ENCODE measurements around the gene TBC1D22A. TPM values are rescaled to one million over a fixed set of nuclear protein-coding genes. Genes with fewer than 3 reads are reported as not detected.

Gene TBC1D22A
- polyA plus RNA-seq, 4 donors: 17.7 to 26.4 (median 21.0) TPM

DNA sequence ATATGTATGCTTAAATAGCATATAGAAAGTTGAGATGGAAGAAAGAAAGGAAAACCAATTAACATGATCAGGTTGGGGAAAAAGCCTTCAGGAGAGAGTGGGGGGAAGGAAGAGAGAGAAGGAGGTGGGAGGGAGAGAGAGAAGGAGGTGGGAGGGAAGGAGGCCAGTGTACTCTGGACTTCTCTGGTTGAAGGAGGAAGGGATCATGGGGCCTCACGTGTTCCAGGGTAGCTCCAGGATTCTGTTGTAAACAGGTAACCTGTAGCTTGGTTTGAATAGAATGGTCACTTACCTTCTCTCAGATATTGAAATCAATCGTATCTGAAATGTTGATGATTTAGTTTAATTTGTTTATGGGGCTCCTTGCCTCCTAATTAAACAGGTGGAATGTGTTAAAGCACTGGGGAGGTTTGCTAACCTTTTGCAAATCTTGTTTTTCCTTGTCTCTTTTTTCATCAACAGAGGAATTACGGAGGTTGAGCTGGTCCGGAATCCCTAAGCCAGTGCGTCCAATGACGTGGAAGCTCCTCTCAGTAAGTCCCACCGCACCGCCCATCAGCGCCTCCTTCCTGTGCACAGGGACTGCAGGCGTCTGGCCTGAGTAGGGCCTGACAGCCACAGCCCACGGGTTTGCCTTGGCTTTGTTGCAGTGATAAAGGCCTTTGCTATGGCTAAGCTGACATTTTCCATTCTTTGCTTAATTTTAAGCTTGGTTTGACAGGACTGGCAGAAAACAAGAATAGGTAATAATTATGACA, 115.9 kb downstream of the TBC1D22A start:
- H3K36me3 ChIP-seq (ENCODE audit: control insufficient read depth in 3 of 3, insufficient read depth in 2 of 3, low read depth in 1 of 3, low read length in 3 of 3): peaks cover 0 to 13% (median 0%) of the 10 kb centered on the region in 3 donors
- DNase-seq: peak; percentile 25 to 75
- no peak overlapping the region for H3K4me3 ChIP-seq (ENCODE audit: low read depth in 1 of 3, low read length in 3 of 3)
- H3K4me1 ChIP-seq (ENCODE audit: control insufficient read depth in 3 of 3, insufficient read depth in 2 of 3, low read depth in 1 of 3, low read length in 2 of 3): no peaks in the 10 kb centered on the region
- H3K27ac ChIP-seq (ENCODE audit: low read depth in 1 of 3, low read length in 2 of 3): peak overlapping the region in 1 of 3 donors; percentile 8
- no peak for FAIRE-seq
- WGBS, 3 donors: 77 to 87% (median 81%) methylated on average over 11 of the region's 11 CpGs
- H3K27me3 ChIP-seq (ENCODE audit: control insufficient read depth in 3 of 3, insufficient read depth in 3 of 3, low read length in 3 of 3): no peaks in the 10 kb centered on the region
- H3K9me3 ChIP-seq (ENCODE audit: control insufficient read depth in 2 of 2, insufficient read depth in 1 of 2, low read depth in 1 of 2, low read length in 1 of 2): no peaks in the 10 kb centered on the region

DNA sequence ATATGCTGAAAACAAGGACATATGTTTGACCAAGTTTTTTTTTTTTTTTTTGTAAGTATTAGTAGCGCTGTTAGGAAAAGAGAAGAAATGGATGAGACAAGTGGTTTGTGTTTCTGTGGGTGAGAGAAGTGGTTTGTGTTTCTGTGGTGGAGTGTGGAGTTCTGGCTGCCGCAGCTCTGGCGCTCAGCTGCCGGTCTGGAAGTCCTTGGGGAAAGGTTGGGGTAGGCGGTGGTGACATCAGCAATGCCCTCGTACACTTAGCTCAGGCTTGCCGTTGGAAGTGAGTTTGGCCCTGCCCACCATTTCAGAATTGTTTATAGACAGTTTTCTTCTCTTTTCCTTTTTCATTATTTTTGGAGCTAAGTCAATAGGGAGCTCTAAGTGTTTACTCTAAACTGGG, 116.6 kb downstream of the TBC1D22A start:
- Histone ChIP-seq H3K9me3 (ENCODE audit: control insufficient read depth in 2 of 2, insufficient read depth in 1 of 2, low read depth in 1 of 2, low read length in 1 of 2) (no peaks in the 10 kb centered on the region), H3K4me3 (ENCODE audit: low read depth in 1 of 3, low read length in 3 of 3) (no peak overlapping the region), H3K4me1 (ENCODE audit: control insufficient read depth in 3 of 3, insufficient read depth in 2 of 3, low read depth in 1 of 3, low read length in 2 of 3) (no peaks in the 10 kb centered on the region), H3K27ac (ENCODE audit: low read depth in 1 of 3, low read length in 2 of 3) (no peak overlapping the region), H3K27me3 (ENCODE audit: control insufficient read depth in 3 of 3, insufficient read depth in 3 of 3, low read length in 3 of 3) (no peaks in the 10 kb centered on the region), H3K36me3 (ENCODE audit: control insufficient read depth in 3 of 3, insufficient read depth in 2 of 3, low read depth in 1 of 3, low read length in 3 of 3) (peaks cover 0 to 19% (median 0%) of the 10 kb centered on the region in 3 donors)
- DNase-seq (no peak), FAIRE-seq (no peak)
- 66 to 87% (median 81%) methylated on average over 7 of the region's 7 CpGs for WGBS, 3 donors

GRCh38 chr22:46881373-46882118, 119.1 kb downstream of the TBC1D22A start:
- H3K9me3 ChIP-seq (ENCODE audit: control insufficient read depth in 2 of 2, insufficient read depth in 1 of 2, low read depth in 1 of 2, low read length in 1 of 2): no peaks in the 10 kb centered on the region
- no peaks in the 10 kb centered on the region for H3K4me1 ChIP-seq (ENCODE audit: control insufficient read depth in 3 of 3, insufficient read depth in 2 of 3, low read depth in 1 of 3, low read length in 2 of 3)
- H3K4me3 ChIP-seq (ENCODE audit: low read depth in 1 of 3, low read length in 3 of 3): no peak overlapping the region
- FAIRE-seq: no peak
- WGBS, 3 donors: 93 to 95% (median 94%) methylated on average over 11 of the region's 11 CpGs
- H3K36me3 ChIP-seq (ENCODE audit: control insufficient read depth in 3 of 3, insufficient read depth in 2 of 3, low read depth in 1 of 3, low read length in 3 of 3): peaks cover 0 to 29% (median 0%) of the 10 kb centered on the region in 3 donors
- no peaks in the 10 kb centered on the region for H3K27me3 ChIP-seq (ENCODE audit: control insufficient read depth in 3 of 3, insufficient read depth in 3 of 3, low read length in 3 of 3)
- DNase-seq: peak in 1 of 2 donors; percentile 13
- H3K27ac ChIP-seq (ENCODE audit: low read depth in 1 of 3, low read length in 2 of 3): no peak overlapping the region

DNA sequence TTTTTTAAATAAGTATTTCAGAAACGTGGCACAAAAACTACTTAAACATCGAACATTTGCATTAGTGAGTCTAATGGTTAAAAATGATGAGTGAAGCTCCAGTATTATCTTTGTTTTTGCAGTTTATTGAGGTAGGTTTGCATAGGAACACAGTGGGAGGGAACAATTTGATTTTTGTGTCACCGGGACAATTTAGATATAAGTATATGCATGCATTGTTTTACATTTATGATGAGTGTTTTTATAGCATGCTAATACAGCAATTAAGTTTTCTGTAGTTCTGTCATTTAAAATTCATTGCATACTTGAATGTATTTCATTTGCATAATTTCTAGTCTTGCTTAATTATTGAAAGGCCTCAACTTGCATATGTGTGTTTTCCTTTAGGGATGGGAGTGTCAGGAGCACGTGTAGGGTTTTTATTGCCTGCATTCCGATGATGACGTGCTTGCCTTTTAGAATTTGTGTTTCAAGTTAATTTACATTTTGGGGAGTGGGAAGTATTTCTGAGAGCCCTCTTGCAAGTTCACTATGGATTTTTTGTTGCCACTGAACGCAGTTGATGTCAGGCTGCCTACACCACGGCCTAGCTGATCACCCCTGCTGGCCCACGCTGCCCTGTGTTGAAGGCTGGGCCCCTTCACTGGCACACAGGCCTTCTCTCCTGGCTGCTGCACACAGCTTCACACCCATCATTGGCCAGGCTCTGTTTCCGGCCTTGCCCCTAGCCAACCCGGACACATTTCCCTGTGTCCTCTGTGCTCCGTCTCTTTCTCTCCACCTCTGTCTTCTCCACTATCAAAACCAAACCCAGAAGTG, 120.9 kb downstream of the TBC1D22A start:
- 69 to 75% (median 73%) methylated on average over 12 of the region's 12 CpGs for WGBS, 3 donors
- DNase-seq (no peak), FAIRE-seq (no peak)
- Histone ChIP-seq H3K4me1 (ENCODE audit: control insufficient read depth in 3 of 3, insufficient read depth in 2 of 3, low read depth in 1 of 3, low read length in 2 of 3) (no peaks in the 10 kb centered on the region), H3K27me3 (ENCODE audit: control insufficient read depth in 3 of 3, insufficient read depth in 3 of 3, low read length in 3 of 3) (no peaks in the 10 kb centered on the region), H3K27ac (ENCODE audit: low read depth in 1 of 3, low read length in 2 of 3) (no peak overlapping the region), H3K4me3 (ENCODE audit: low read depth in 1 of 3, low read length in 3 of 3) (no peak overlapping the region), H3K36me3 (ENCODE audit: control insufficient read depth in 3 of 3, insufficient read depth in 2 of 3, low read depth in 1 of 3, low read length in 3 of 3) (peaks cover 0 to 29% (median 0%) of the 10 kb centered on the region in 3 donors), H3K9me3 (ENCODE audit: control insufficient read depth in 2 of 2, insufficient read depth in 1 of 2, low read depth in 1 of 2, low read length in 1 of 2) (no peaks in the 10 kb centered on the region)

DNA sequence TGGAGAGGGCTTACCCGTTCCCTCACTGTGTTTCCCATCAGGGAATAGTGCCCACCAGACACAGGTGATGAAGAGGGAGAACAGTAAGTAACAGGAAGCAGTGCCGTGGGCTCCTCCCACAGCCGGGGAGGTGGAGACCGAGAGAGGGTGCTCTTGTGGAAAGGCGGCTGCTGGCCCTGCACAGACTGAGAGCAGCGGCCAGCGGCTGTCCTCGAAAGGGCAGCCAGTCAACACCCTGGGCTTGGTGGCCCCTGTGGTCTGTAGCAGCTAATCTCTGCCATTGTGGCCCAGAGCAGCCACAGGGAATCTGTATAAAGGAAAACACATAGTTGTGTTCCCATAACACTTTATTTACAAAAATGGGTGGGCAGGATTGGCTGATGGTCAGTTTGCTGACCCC, 121.9 kb downstream of the TBC1D22A start:
- WGBS, 3 donors: 93 to 97% (median 93%) methylated on average over 8 of the region's 8 CpGs
- H3K4me3 ChIP-seq (ENCODE audit: low read depth in 1 of 3, low read length in 3 of 3): no peak overlapping the region
- FAIRE-seq (no peak), DNase-seq (no peak)
- H3K4me1 ChIP-seq (ENCODE audit: control insufficient read depth in 3 of 3, insufficient read depth in 2 of 3, low read depth in 1 of 3, low read length in 2 of 3): no peaks in the 10 kb centered on the region
- no peaks in the 10 kb centered on the region for H3K27me3 ChIP-seq (ENCODE audit: control insufficient read depth in 3 of 3, insufficient read depth in 3 of 3, low read length in 3 of 3)
- no peaks in the 10 kb centered on the region for H3K9me3 ChIP-seq (ENCODE audit: control insufficient read depth in 2 of 2, insufficient read depth in 1 of 2, low read depth in 1 of 2, low read length in 1 of 2)
- no peak overlapping the region for H3K27ac ChIP-seq (ENCODE audit: low read depth in 1 of 3, low read length in 2 of 3)
- peaks cover 0 to 29% (median 0%) of the 10 kb centered on the region in 3 donors for H3K36me3 ChIP-seq (ENCODE audit: control insufficient read depth in 3 of 3, insufficient read depth in 2 of 3, low read depth in 1 of 3, low read length in 3 of 3)

GRCh38 chr22:46887978-46888377, 125.5 kb downstream of the TBC1D22A start:
- no peaks in the 10 kb centered on the region for H3K27me3 ChIP-seq (ENCODE audit: control insufficient read depth in 3 of 3, insufficient read depth in 3 of 3, low read length in 3 of 3)
- 94 to 98% (median 97%) methylated on average over 11 of the region's 11 CpGs for WGBS, 3 donors
- no peak for FAIRE-seq

GRCh38 chr22:46890819-46891218, 128.4 kb downstream of the TBC1D22A start:
- H3K4me1 ChIP-seq (ENCODE audit: control insufficient read depth in 3 of 3, insufficient read depth in 2 of 3, low read depth in 1 of 3, low read length in 2 of 3): no peaks in the 10 kb centered on the region
- H3K36me3 ChIP-seq (ENCODE audit: control insufficient read depth in 3 of 3, insufficient read depth in 2 of 3, low read depth in 1 of 3, low read length in 3 of 3): peaks cover 3 to 33% (median 4%) of the 10 kb centered on the region in 3 donors
- H3K9me3 ChIP-seq (ENCODE audit: control insufficient read depth in 2 of 2, insufficient read depth in 1 of 2, low read depth in 1 of 2, low read length in 1 of 2): no peaks in the 10 kb centered on the region
- DNase-seq (peak in 1 of 2 donors; percentile 45), FAIRE-seq (no peak)
- no peak overlapping the region for H3K27ac ChIP-seq (ENCODE audit: low read depth in 1 of 3, low read length in 2 of 3)
- no peak overlapping the region for H3K4me3 ChIP-seq (ENCODE audit: low read depth in 1 of 3, low read length in 3 of 3)
- H3K27me3 ChIP-seq (ENCODE audit: control insufficient read depth in 3 of 3, insufficient read depth in 3 of 3, low read length in 3 of 3): no peaks in the 10 kb centered on the region
- 86 to 96% (median 94%) methylated on average over 10 of the region's 10 CpGs for WGBS, 3 donors

More at GRCh38 chr22:46887978-46888377, 125.5 kb downstream of the TBC1D22A start:
- H3K36me3 ChIP-seq (ENCODE audit: control insufficient read depth in 3 of 3, insufficient read depth in 2 of 3, low read depth in 1 of 3, low read length in 3 of 3): peaks cover 0 to 26% (median 0%) of the 10 kb centered on the region in 3 donors
- H3K4me1 ChIP-seq (ENCODE audit: control insufficient read depth in 3 of 3, insufficient read depth in 2 of 3, low read depth in 1 of 3, low read length in 2 of 3): no peaks in the 10 kb centered on the region
- no peak for DNase-seq
- no peak overlapping the region for H3K27ac ChIP-seq (ENCODE audit: low read depth in 1 of 3, low read length in 2 of 3)
- no peak overlapping the region for H3K4me3 ChIP-seq (ENCODE audit: low read depth in 1 of 3, low read length in 3 of 3)
- H3K9me3 ChIP-seq (ENCODE audit: control insufficient read depth in 2 of 2, insufficient read depth in 1 of 2, low read depth in 1 of 2, low read length in 1 of 2): no peaks in the 10 kb centered on the region

GRCh38 chr22:46891382-46891951, 129.0 kb downstream of the TBC1D22A start:
- 91 to 95% (median 95%) methylated on average over 5 of the region's 5 CpGs for WGBS, 3 donors
- H3K4me1 ChIP-seq (ENCODE audit: control insufficient read depth in 3 of 3, insufficient read depth in 2 of 3, low read depth in 1 of 3, low read length in 2 of 3): no peaks in the 10 kb centered on the region
- H3K27ac ChIP-seq (ENCODE audit: low read depth in 1 of 3, low read length in 2 of 3): no peak overlapping the region
- H3K9me3 ChIP-seq (ENCODE audit: control insufficient read depth in 2 of 2, insufficient read depth in 1 of 2, low read depth in 1 of 2, low read length in 1 of 2): no peaks in the 10 kb centered on the region
- DNase-seq (no peak), FAIRE-seq (no peak)
- H3K27me3 ChIP-seq (ENCODE audit: control insufficient read depth in 3 of 3, insufficient read depth in 3 of 3, low read length in 3 of 3): no peaks in the 10 kb centered on the region
- H3K36me3 ChIP-seq (ENCODE audit: control insufficient read depth in 3 of 3, insufficient read depth in 2 of 3, low read depth in 1 of 3, low read length in 3 of 3): peaks cover 3 to 32% (median 7%) of the 10 kb centered on the region in 3 donors
- H3K4me3 ChIP-seq (ENCODE audit: low read depth in 1 of 3, low read length in 3 of 3): no peak overlapping the region
